H9 (cell line): Measurements from ENCODE around the gene FDX1. TPM values are rescaled to one million over a fixed set of nuclear protein-coding genes. Genes with fewer than 3 reads are reported as not detected.

Experiments used
- DNase-seq: peaks from one replicate; pipeline ENCODE4 v3.0.0-alpha.2; 2017
- H2AFZ ChIP-seq: one replicate; pipeline ENCODE4 v1.6.1; 2013; ENCODE audit warnings: mild to moderate bottlenecking, low read length, control low read depth, moderate library complexity
- H2AK5ac ChIP-seq: 2 replicates; pipeline ENCODE4 v1.6.1; 2013; ENCODE audit warnings: low read length, control low read depth, mixed read lengths; ENCODE audit not compliant: insufficient read length
- H2BK120ac ChIP-seq: one replicate; pipeline ENCODE4 v1.6.1; 2013; ENCODE audit warnings: low read depth, mild to moderate bottlenecking, low read length, control low read depth, inconsistent platforms; ENCODE audit not compliant: poor library complexity, severe bottlenecking
- H2BK12ac ChIP-seq: 2 replicates; pipeline ENCODE4 v1.6.1; 2013; ENCODE audit warnings: low read length, control low read depth, mixed read lengths, low read depth; ENCODE audit not compliant: insufficient read length
- H2BK15ac ChIP-seq: 2 replicates; pipeline ENCODE4 v1.6.1; 2013; ENCODE audit warnings: low read depth, low read length, control low read depth
- H2BK20ac ChIP-seq: one replicate; pipeline ENCODE4 v1.6.1; 2013; ENCODE audit warnings: low read depth, mild to moderate bottlenecking, low read length, control low read depth, inconsistent platforms; ENCODE audit not compliant: poor library complexity, severe bottlenecking
- H2BK5ac ChIP-seq: 2 replicates; pipeline ENCODE4 v1.6.1; 2013; ENCODE audit warnings: low read length, control low read depth, mixed read lengths; ENCODE audit not compliant: insufficient read length
- H3K14ac ChIP-seq: 2 replicates; pipeline ENCODE4 v1.6.1; 2013; ENCODE audit warnings: low read length, control low read depth; ENCODE audit not compliant: insufficient read depth
- H3K18ac ChIP-seq: 2 replicates; pipeline ENCODE4 v1.6.1; 2013; ENCODE audit warnings: low read depth, mild to moderate bottlenecking, mixed read lengths, low read length, control low read depth; ENCODE audit not compliant: insufficient read length
- H3K23ac ChIP-seq: 2 replicates; pipeline ENCODE4 v1.6.1; 2013; ENCODE audit warnings: low read length, control low read depth, mixed read lengths, low read depth; ENCODE audit not compliant: insufficient read length
- H3K23me2 ChIP-seq: 2 replicates; pipeline ENCODE4 v1.6.1; 2013; ENCODE audit warnings: low read depth, mild to moderate bottlenecking, mixed read lengths, low read length, control low read depth; ENCODE audit not compliant: insufficient read length, poor library complexity, severe bottlenecking
- H3K27ac ChIP-seq: 2 replicates; pipeline ENCODE4 v1.5.1; 2013; ENCODE audit warnings: low read length, control low read depth, mixed read lengths, low read depth; ENCODE audit not compliant: insufficient read length
- H3K27me3 ChIP-seq: 2 replicates; pipeline ENCODE4 v1.6.1; 2013; ENCODE audit warnings: low read length, control low read depth, inconsistent platforms; ENCODE audit not compliant: insufficient read depth
- H3K4ac ChIP-seq: 2 replicates; pipeline ENCODE4 v1.6.1; 2013; ENCODE audit warnings: low read depth, mild to moderate bottlenecking, control low read depth, inconsistent platforms, low read length, moderate library complexity
- H3K4me1 ChIP-seq: 2 replicates; pipeline ENCODE4 v1.6.1; 2013; ENCODE audit warnings: low read length, control low read depth, inconsistent platforms; ENCODE audit not compliant: insufficient read depth
- H3K4me2 ChIP-seq: 2 replicates; pipeline ENCODE4 v1.6.1; 2013; ENCODE audit warnings: low read length, control low read depth, mixed read lengths; ENCODE audit not compliant: insufficient read length, insufficient read depth
- H3K56ac ChIP-seq: 2 replicates; pipeline ENCODE4 v1.6.1; 2013; ENCODE audit warnings: low read depth, mild to moderate bottlenecking, mixed read lengths, low read length, control low read depth; ENCODE audit not compliant: insufficient read length
- H3K79me1 ChIP-seq: 2 replicates; pipeline ENCODE4 v1.6.1; 2013; ENCODE audit warnings: low read depth, mild to moderate bottlenecking, moderate library complexity, low read length, control low read depth, inconsistent platforms; ENCODE audit not compliant: insufficient read depth, poor library complexity, severe bottlenecking
- H3K79me2 ChIP-seq: 2 replicates; pipeline ENCODE4 v1.6.1; 2013; ENCODE audit warnings: low read length, control low read depth, inconsistent platforms; ENCODE audit not compliant: insufficient read depth
- H3K9ac ChIP-seq: 2 replicates; pipeline ENCODE4 v1.6.1; 2013; ENCODE audit warnings: low read length, control low read depth, mixed read lengths; ENCODE audit not compliant: insufficient read length; ENCODE audit errors: extremely low read depth
- H3K9me3 ChIP-seq: one replicate; pipeline ENCODE4 v1.6.1; 2013; ENCODE audit warnings: low read depth, low read length, inconsistent platforms; ENCODE audit not compliant: control insufficient read depth
- H3T11ph ChIP-seq: one replicate; pipeline ENCODE4 v1.6.1; 2013; ENCODE audit warnings: mild to moderate bottlenecking, low read length, control low read depth, inconsistent platforms
- H4K20me1 ChIP-seq: one replicate; pipeline ENCODE4 v1.6.1; 2013; ENCODE audit not compliant: control insufficient read depth, insufficient read length, insufficient read depth
- H4K5ac ChIP-seq: 2 replicates; pipeline ENCODE4 v1.6.1; 2013; ENCODE audit warnings: low read depth, mild to moderate bottlenecking, mixed read lengths, low read length, control low read depth; ENCODE audit not compliant: insufficient read length
- H4K8ac ChIP-seq: replicated peaks from 2 replicates; pipeline ENCODE4 v1.6.1; 2013; ENCODE audit warnings: low read length, control low read depth, mixed read lengths, low read depth; ENCODE audit not compliant: insufficient read length
- H4K91ac ChIP-seq: 2 replicates; pipeline ENCODE4 v1.6.1; 2013; ENCODE audit warnings: low read depth, mild to moderate bottlenecking, moderate library complexity, mixed read lengths, low read length, control low read depth; ENCODE audit not compliant: insufficient read length
- H3K27ac Mint-ChIP-seq, 3 experiments: 2 replicates in 2 of 3; 3 replicates in 1 of 3; pipeline ENCODE4 v1.8.0; 2020 to 2021; ENCODE audit warnings: mixed read lengths in 3 of 3, mild to moderate bottlenecking in 1 of 3, moderate library complexity in 1 of 3
- H3K27me3 Mint-ChIP-seq: 2 replicates; pipeline ENCODE4 v1.8.0; 2021; ENCODE audit warnings: low read depth, mild to moderate bottlenecking, moderate library complexity, mixed read lengths
- H3K36me3 Mint-ChIP-seq, 3 experiments: 2 replicates in 2 of 3; 3 replicates in 1 of 3; pipeline ENCODE4 v1.8.0; 2020 to 2021; ENCODE audit warnings: low read depth in 3 of 3, mixed read lengths in 3 of 3; ENCODE audit not compliant: insufficient read depth in 1 of 3
- H3K4me1 Mint-ChIP-seq, 2 experiments: 2 replicates each; pipeline ENCODE4 v1.8.0; 2020; ENCODE audit warnings: mixed read lengths in 2 of 2
- H3K4me3 Mint-ChIP-seq, 2 experiments: 2 replicates in 1 of 2; 3 replicates in 1 of 2; pipeline ENCODE4 v1.8.0; 2020 to 2021; ENCODE audit warnings: mild to moderate bottlenecking in 2 of 2, mixed read lengths in 2 of 2, moderate library complexity in 1 of 2
- H3K9me3 Mint-ChIP-seq, 2 experiments: 2 replicates in 1 of 2; 3 replicates in 1 of 2; pipeline ENCODE4 v1.8.0; 2020; ENCODE audit warnings: mild to moderate bottlenecking in 2 of 2, mixed read lengths in 2 of 2, moderate library complexity in 1 of 2
- CTCF ChIP-seq: fragments of 200-600 bp; sonication (generic); conservative IDR thresholded peaks from 3 replicates; pipeline ENCODE4 v1.8.0; 2021; ENCODE audit warnings: antibody characterized with exemption, mild to moderate bottlenecking
- WGBS: extraction: QIAGEN DNeasy Blood & Tissue Kit; methylation state at CpG from one replicate; pipeline ENCODE4 v1.1.7; 2013; ENCODE audit warnings: missing lambda C conversion rate, low lambda C conversion rate, mixed read lengths; ENCODE audit not compliant: insufficient read length; ENCODE audit errors: extremely low coverage; 5-methylcytosine and 5-hydroxymethylcytosine counted together
- total RNA-seq: library from RNA; stranded (reverse); gene quantifications from 2 replicates; pipeline ENCODE4 v1.2.1, GENCODE V29; 2021

The FDX1 gene
- total RNA-seq, 1 experiment from 2014 or later = 10.1 TPM

DNA sequence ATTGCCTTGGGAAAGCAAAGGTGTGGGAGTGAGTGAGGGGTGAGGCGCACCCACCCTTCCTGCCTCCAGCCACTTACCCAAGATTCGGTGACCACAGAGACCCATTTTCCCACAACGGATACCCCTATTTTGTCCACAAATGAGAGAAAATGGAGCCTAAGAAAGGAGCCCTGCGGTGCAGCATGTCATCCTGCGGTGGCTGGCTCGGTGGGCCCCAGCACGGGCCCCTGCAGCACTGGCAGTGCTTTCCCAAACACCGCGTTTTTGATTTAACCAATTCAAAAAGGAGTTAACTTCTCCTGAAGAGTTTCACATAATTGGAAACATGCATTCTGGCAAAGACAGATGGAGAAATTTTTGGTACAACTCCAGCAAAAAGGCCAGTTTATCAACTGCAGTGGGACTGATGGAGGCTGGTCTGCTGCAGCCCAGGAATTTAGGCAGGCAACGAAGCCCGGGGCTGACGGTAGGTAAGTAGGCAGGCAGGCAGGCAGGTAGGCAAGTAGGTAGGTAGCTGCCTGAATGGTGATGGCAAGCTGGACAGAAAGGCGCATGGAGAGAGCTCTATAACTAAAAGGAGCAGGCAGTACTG is 84.2 kb downstream of the FDX1 start:
- Histone ChIP-seq H4K20me1 (no peaks in the 10 kb centered on the region), H4K91ac (no peak overlapping the region), H2BK20ac (no peak overlapping the region), H2AK5ac (no peak overlapping the region), H3K79me2 (no peaks in the 10 kb centered on the region), H2BK15ac (no peak overlapping the region), H4K5ac (no peak overlapping the region), H3K23ac (no peak overlapping the region), H3K27ac (no peak overlapping the region), H2BK120ac (no peak overlapping the region), H2BK12ac (no peak overlapping the region), H4K8ac (no peak overlapping the region), H3K9ac (no peak overlapping the region), H3K14ac (no peak overlapping the region), H2BK5ac (no peak overlapping the region), H3K18ac (no peak overlapping the region), H3K4me1 (no peaks in the 10 kb centered on the region), H3K4ac (no peak overlapping the region), H3K56ac (no peak overlapping the region), H3K27me3 (no peaks in the 10 kb centered on the region), H2AFZ (no peak overlapping the region), H3K9me3 (no peaks in the 10 kb centered on the region), H3T11ph (no peak overlapping the region), H3K23me2 (no peaks in the 10 kb centered on the region), H3K79me1 (no peaks in the 10 kb centered on the region), H3K4me2 (no peak overlapping the region)
- Mint-ChIP-seq H3K36me3 (no peaks in the 10 kb centered on the region; a peak in 2 of 7 replicates), H3K4me1 (peaks cover 13 to 16% of the 10 kb centered on the region in 2 experiments), H3K9me3 (peaks cover 3 to 8% of the 10 kb centered on the region in 2 experiments; a peak in 4 of 5 replicates), H3K4me3 (no peak overlapping the region), H3K27ac (no peak overlapping the region), H3K27me3 (no peaks in the 10 kb centered on the region)
- WGBS = no CpG with 5 or more reads among the region's 13 CpGs
- DNase-seq = no peak
- no peak for TF ChIP-seq CTCF

Other genes with a start within 250 kb of the FDX1 start
- gene RDX, start 133.3 kb upstream of the FDX1 start, total RNA-seq = 86.6 and 96.2 TPM in 2 replicates